Measurements from ENCODE around the gene PPP1R37. TPM values are rescaled to one million over a fixed set of nuclear protein-coding genes. Genes with fewer than 3 reads are reported as not detected.
A peak's percentile ranks its signal among the peaks of the same experiment; 100 is the strongest.

The PPP1R37 gene
- total RNA-seq, 1 experiment from 2014 or later: 33.6 TPM

DNA sequence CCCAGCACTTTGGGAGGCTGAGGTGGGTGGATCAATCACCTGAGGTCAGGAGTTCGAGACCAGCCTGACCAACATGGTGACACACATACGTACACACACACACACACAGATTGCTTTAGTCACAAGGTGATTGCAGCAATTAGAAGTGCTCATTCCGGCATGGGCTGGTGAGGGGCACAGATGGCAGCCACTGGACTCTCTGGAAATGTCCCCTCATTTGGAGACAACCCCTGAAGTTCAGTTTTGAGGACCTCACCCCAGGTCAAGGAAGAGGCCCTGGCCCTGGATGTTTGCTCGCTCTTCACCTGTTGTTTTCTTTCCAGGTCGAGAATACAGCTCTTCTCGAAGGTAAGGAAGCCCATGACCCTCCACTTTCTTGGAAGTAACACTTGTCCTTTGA is 22.8 kb upstream of the PPP1R37 start:
- Histone ChIP-seq H4K5ac (ENCODE audit: insufficient read length, low read depth, low read length) (no peak overlapping the region), H3K56ac (ENCODE audit: insufficient read length, low read depth, low read length) (no peak overlapping the region), H3K14ac (ENCODE audit: insufficient read depth, low read length) (no peak overlapping the region), H3K4me2 (ENCODE audit: insufficient read depth, insufficient read length, low read length) (no peak overlapping the region), H4K8ac (replicated peaks; ENCODE audit: insufficient read length, low read depth, low read length) (no peak overlapping the region), H3K9me3 (ENCODE audit: control insufficient read depth, low read depth, low read length) (no peaks in the 10 kb centered on the region), H3K27ac (ENCODE audit: insufficient read length, low read depth, low read length) (no peak overlapping the region), H2AK5ac (ENCODE audit: insufficient read length, low read length) (no peak overlapping the region), H2BK20ac (ENCODE audit: low read depth, low read length, poor library complexity, severe bottlenecking) (no peak overlapping the region), H3K23ac (ENCODE audit: insufficient read length, low read depth, low read length) (no peak overlapping the region), H3T11ph (ENCODE audit: low read length) (no peak overlapping the region), H3K4me1 (ENCODE audit: insufficient read depth, low read length) (peaks cover 3% of the 10 kb centered on the region; the same call in 1 of the 2 replicates), H2AFZ (ENCODE audit: low read length) (no peak overlapping the region), H2BK12ac (ENCODE audit: insufficient read length, low read depth, low read length) (no peak overlapping the region), H2BK120ac (ENCODE audit: low read depth, low read length, poor library complexity, severe bottlenecking) (no peak overlapping the region), H3K23me2 (ENCODE audit: insufficient read length, low read depth, low read length, poor library complexity, severe bottlenecking) (peaks cover 8% of the 10 kb centered on the region), H3K27me3 (ENCODE audit: insufficient read depth, low read length) (no peaks in the 10 kb centered on the region), H3K79me2 (ENCODE audit: insufficient read depth, low read length) (peaks cover 2% of the 10 kb centered on the region; the same call in 1 of the 2 replicates), H3K9ac (ENCODE audit: extremely low read depth, insufficient read length, low read length) (no peak overlapping the region), H3K4ac (ENCODE audit: low read depth, low read length) (no peak overlapping the region), H3K18ac (ENCODE audit: insufficient read length, low read depth, low read length) (no peak overlapping the region), H2BK15ac (ENCODE audit: low read depth, low read length) (no peak overlapping the region), H3K79me1 (ENCODE audit: insufficient read depth, low read depth, low read length, poor library complexity, severe bottlenecking) (no peaks in the 10 kb centered on the region), H4K91ac (ENCODE audit: insufficient read length, low read depth, low read length) (no peak overlapping the region), H4K20me1 (ENCODE audit: control insufficient read depth, insufficient read depth, insufficient read length) (no peaks in the 10 kb centered on the region), H2BK5ac (ENCODE audit: insufficient read length, low read length) (no peak overlapping the region)
- Mint-ChIP-seq H3K36me3 (ENCODE audit: insufficient read depth in 1 of 3, low read depth in 3 of 3) (peaks cover 33 to 60% (median 52%) of the 10 kb centered on the region in 3 experiments), H3K4me3 (peak overlapping the region in 1 of 2 experiments; percentile 16; a peak in 1 of 5 replicates), H3K27me3 (ENCODE audit: low read depth) (no peaks in the 10 kb centered on the region), H3K27ac (peak overlapping the region in 2 of 3 experiments; percentile 61 to 73; a peak in 4 of 7 replicates), H3K9me3 (no peaks in the 10 kb centered on the region), H3K4me1 (peaks cover 13 to 23% of the 10 kb centered on the region in 2 experiments)
- WGBS (ENCODE audit: extremely low coverage, insufficient read length, low lambda C conversion rate): no CpG with 5 or more reads among the region's 6 CpGs
- TF ChIP-seq, protein P1, sequence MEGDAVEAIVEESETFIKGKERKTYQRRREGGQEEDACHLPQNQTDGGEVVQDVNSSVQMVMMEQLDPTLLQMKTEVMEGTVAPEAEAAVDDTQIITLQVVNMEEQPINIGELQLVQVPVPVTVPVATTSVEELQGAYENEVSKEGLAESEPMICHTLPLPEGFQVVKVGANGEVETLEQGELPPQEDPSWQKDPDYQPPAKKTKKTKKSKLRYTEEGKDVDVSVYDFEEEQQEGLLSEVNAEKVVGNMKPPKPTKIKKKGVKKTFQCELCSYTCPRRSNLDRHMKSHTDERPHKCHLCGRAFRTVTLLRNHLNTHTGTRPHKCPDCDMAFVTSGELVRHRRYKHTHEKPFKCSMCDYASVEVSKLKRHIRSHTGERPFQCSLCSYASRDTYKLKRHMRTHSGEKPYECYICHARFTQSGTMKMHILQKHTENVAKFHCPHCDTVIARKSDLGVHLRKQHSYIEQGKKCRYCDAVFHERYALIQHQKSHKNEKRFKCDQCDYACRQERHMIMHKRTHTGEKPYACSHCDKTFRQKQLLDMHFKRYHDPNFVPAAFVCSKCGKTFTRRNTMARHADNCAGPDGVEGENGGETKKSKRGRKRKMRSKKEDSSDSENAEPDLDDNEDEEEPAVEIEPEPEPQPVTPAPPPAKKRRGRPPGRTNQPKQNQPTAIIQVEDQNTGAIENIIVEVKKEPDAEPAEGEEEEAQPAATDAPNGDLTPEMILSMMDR (conservative IDR thresholded peaks at IDR 0.05): no peak
- no peak for DNase-seq

Measured in H9 (cell line).